ENCODE measurements around the gene GCNA.

The GCNA gene

GRCh38 chrX:71616672-71617529 lies 38.7 kb downstream of the GCNA start:
- Mint-ChIP-seq H3K4me3 (peak overlapping the region; percentile 93), H3K9me3 (no peaks in the 10 kb centered on the region), H3K27ac (peak overlapping the region; percentile 83), H3K27me3 (ENCODE audit: low read depth) (no peaks in the 10 kb centered on the region), H3K4me1 (ENCODE audit: low read depth) (peaks cover 51% of the 10 kb centered on the region), H3K36me3 (ENCODE audit: low read depth) (peaks cover 40% of the 10 kb centered on the region)

GRCh38 chrX:71617742-71618141 lies 39.5 kb downstream of the GCNA start:
- H3K36me3 Mint-ChIP-seq (ENCODE audit: low read depth), result peaks cover 36% of the 10 kb centered on the region
- H3K4me3 Mint-ChIP-seq, result peak overlapping the region; percentile 93
- no peaks in the 10 kb centered on the region for H3K9me3 Mint-ChIP-seq
- H3K27ac Mint-ChIP-seq, result peak overlapping the region; percentile 83
- H3K4me1 Mint-ChIP-seq (ENCODE audit: low read depth), result peaks cover 58% of the 10 kb centered on the region
- no peaks in the 10 kb centered on the region for H3K27me3 Mint-ChIP-seq (ENCODE audit: low read depth)

GRCh38 chrX:71618303-71618721 lies 40.1 kb downstream of the GCNA start, which contains the start of gene CXCR3:
Gene CXCR3, minus strand, starts transcription at chrX:71618511. Its CDS starts 62 bp downstream, at chrX:71618449.
- Mint-ChIP-seq H3K27ac (peak within 1 kb of the TSS; percentile 83), H3K9me3 (no peaks in the 10 kb centered on the region)

GRCh38 chrX:71618787-71619186 lies 40.5 kb downstream of the GCNA start:
- H3K4me3 Mint-ChIP-seq, result peak overlapping the region; percentile 93
- H3K27ac Mint-ChIP-seq, result peak overlapping the region; percentile 83
- H3K4me1 Mint-ChIP-seq (ENCODE audit: low read depth), result peaks cover 66% of the 10 kb centered on the region
- H3K9me3 Mint-ChIP-seq, result no peaks in the 10 kb centered on the region
- H3K36me3 Mint-ChIP-seq (ENCODE audit: low read depth), result peaks cover 31% of the 10 kb centered on the region
- no peaks in the 10 kb centered on the region for H3K27me3 Mint-ChIP-seq (ENCODE audit: low read depth)

More at GRCh38 chrX:71618303-71618721, 40.1 kb downstream of the GCNA start, which contains the start of gene CXCR3:
- H3K4me1 Mint-ChIP-seq (ENCODE audit: low read depth), result peaks cover 62% of the 10 kb centered on the region
- peaks cover 31% of the 10 kb centered on the region for H3K36me3 Mint-ChIP-seq (ENCODE audit: low read depth)
- peak within 1 kb of the TSS; percentile 93 for H3K4me3 Mint-ChIP-seq
- no peaks in the 10 kb centered on the region for H3K27me3 Mint-ChIP-seq (ENCODE audit: low read depth)

GRCh38 chrX:71619193-71619592 lies 41.0 kb downstream of the GCNA start:
- peak overlapping the region; percentile 93 for H3K4me3 Mint-ChIP-seq
- peaks cover 68% of the 10 kb centered on the region for H3K4me1 Mint-ChIP-seq (ENCODE audit: low read depth)
- H3K27ac Mint-ChIP-seq, result peak overlapping the region; percentile 83
- H3K9me3 Mint-ChIP-seq, result no peaks in the 10 kb centered on the region
- no peaks in the 10 kb centered on the region for H3K27me3 Mint-ChIP-seq (ENCODE audit: low read depth)
- H3K36me3 Mint-ChIP-seq (ENCODE audit: low read depth), result peaks cover 31% of the 10 kb centered on the region

GRCh38 chrX:71619986-71620385 lies 41.7 kb downstream of the GCNA start:
- H3K27ac Mint-ChIP-seq, result peak overlapping the region; percentile 83
- H3K9me3 Mint-ChIP-seq, result no peaks in the 10 kb centered on the region
- H3K36me3 Mint-ChIP-seq (ENCODE audit: low read depth), result peaks cover 28% of the 10 kb centered on the region
- H3K4me1 Mint-ChIP-seq (ENCODE audit: low read depth), result peaks cover 63% of the 10 kb centered on the region
- no peak overlapping the region for H3K4me3 Mint-ChIP-seq
- no peaks in the 10 kb centered on the region for H3K27me3 Mint-ChIP-seq (ENCODE audit: low read depth)

GRCh38 chrX:71621603-71622002 lies 43.4 kb downstream of the GCNA start:
- Mint-ChIP-seq H3K9me3 (no peaks in the 10 kb centered on the region), H3K27ac (peak overlapping the region; percentile 70), H3K4me1 (ENCODE audit: low read depth) (peaks cover 56% of the 10 kb centered on the region), H3K36me3 (ENCODE audit: low read depth) (peaks cover 16% of the 10 kb centered on the region), H3K4me3 (peak overlapping the region; percentile 16), H3K27me3 (ENCODE audit: low read depth) (no peaks in the 10 kb centered on the region)

GRCh38 chrX:71622032-71622575 lies 43.9 kb downstream of the GCNA start:
- Mint-ChIP-seq H3K27me3 (ENCODE audit: low read depth) (no peaks in the 10 kb centered on the region), H3K4me1 (ENCODE audit: low read depth) (peaks cover 53% of the 10 kb centered on the region), H3K27ac (peak overlapping the region; percentile 96), H3K4me3 (no peak overlapping the region), H3K36me3 (ENCODE audit: low read depth) (peaks cover 12% of the 10 kb centered on the region), H3K9me3 (no peaks in the 10 kb centered on the region)

- Mint-ChIP-seq H3K4me3 (peak overlapping the region; percentile 75), H3K36me3 (ENCODE audit: low read depth) (peaks cover 6% of the 10 kb centered on the region), H3K4me1 (ENCODE audit: low read depth) (peaks cover 50% of the 10 kb centered on the region), H3K27ac (peak overlapping the region; percentile 96), H3K9me3 (no peaks in the 10 kb centered on the region), H3K27me3 (ENCODE audit: low read depth) (no peaks in the 10 kb centered on the region)
Measured at GRCh38 chrX:71622576-71623450, 44.6 kb downstream of the GCNA start.

GRCh38 chrX:71623714-71624113 lies 45.5 kb downstream of the GCNA start:
- peaks cover 45% of the 10 kb centered on the region for H3K4me1 Mint-ChIP-seq (ENCODE audit: low read depth)
- peaks cover 2% of the 10 kb centered on the region for H3K36me3 Mint-ChIP-seq (ENCODE audit: low read depth)
- H3K27ac Mint-ChIP-seq, result peak overlapping the region; percentile 96
- H3K4me3 Mint-ChIP-seq, result peak overlapping the region; percentile 48
- no peaks in the 10 kb centered on the region for H3K27me3 Mint-ChIP-seq (ENCODE audit: low read depth)
- no peaks in the 10 kb centered on the region for H3K9me3 Mint-ChIP-seq

GRCh38 chrX:71625471-71625870 lies 47.2 kb downstream of the GCNA start:
- Mint-ChIP-seq H3K4me1 (ENCODE audit: low read depth) (peaks cover 39% of the 10 kb centered on the region), H3K27me3 (ENCODE audit: low read depth) (no peaks in the 10 kb centered on the region), H3K27ac (no peak overlapping the region), H3K36me3 (ENCODE audit: low read depth) (no peaks in the 10 kb centered on the region), H3K9me3 (no peaks in the 10 kb centered on the region), H3K4me3 (no peak overlapping the region)

GRCh38 chrX:71626576-71626975 lies 48.3 kb downstream of the GCNA start:
- Mint-ChIP-seq H3K27me3 (ENCODE audit: low read depth) (no peaks in the 10 kb centered on the region), H3K9me3 (no peaks in the 10 kb centered on the region), H3K36me3 (ENCODE audit: low read depth) (no peaks in the 10 kb centered on the region), H3K4me1 (ENCODE audit: low read depth) (peaks cover 33% of the 10 kb centered on the region), H3K27ac (no peak overlapping the region), H3K4me3 (no peak overlapping the region)

GRCh38 chrX:71627588-71628404 lies 49.6 kb downstream of the GCNA start:
- H3K36me3 Mint-ChIP-seq (ENCODE audit: low read depth), result no peaks in the 10 kb centered on the region
- no peak overlapping the region for H3K27ac Mint-ChIP-seq
- H3K4me3 Mint-ChIP-seq, result no peak overlapping the region
- no peaks in the 10 kb centered on the region for H3K9me3 Mint-ChIP-seq
- peaks cover 20% of the 10 kb centered on the region for H3K4me1 Mint-ChIP-seq (ENCODE audit: low read depth)
- H3K27me3 Mint-ChIP-seq (ENCODE audit: low read depth), result no peaks in the 10 kb centered on the region

- H3K4me3 Mint-ChIP-seq, result no peak overlapping the region
- no peak overlapping the region for H3K27ac Mint-ChIP-seq
- no peaks in the 10 kb centered on the region for H3K9me3 Mint-ChIP-seq
- H3K36me3 Mint-ChIP-seq (ENCODE audit: low read depth), result no peaks in the 10 kb centered on the region
- no peaks in the 10 kb centered on the region for H3K27me3 Mint-ChIP-seq (ENCODE audit: low read depth)
- peaks cover 14% of the 10 kb centered on the region for H3K4me1 Mint-ChIP-seq (ENCODE audit: low read depth)
Measured at GRCh38 chrX:71629467-71629866, 51.2 kb downstream of the GCNA start.
